BLaER1 (cell line): ENCODE measurements around the gene ODAD2.

Experiments
- H3K27ac ChIP-seq: shearing (Covaris generic); formaldehyde crosslinking; 2 replicates; pipeline ENCODE4 v1.8.1; 2022
- H3K27me3 ChIP-seq: shearing (Covaris generic); formaldehyde crosslinking; 2 replicates; pipeline ENCODE4 v1.8.1; 2022
- H3K36me3 ChIP-seq: shearing (Covaris generic); formaldehyde crosslinking; 2 replicates; pipeline ENCODE4 v1.8.1; 2022
- H3K4me1 ChIP-seq: shearing (Covaris generic); formaldehyde crosslinking; 2 replicates; pipeline ENCODE4 v1.8.1; 2022
- H3K4me2 ChIP-seq: shearing (Covaris generic); formaldehyde crosslinking; 2 replicates; pipeline ENCODE4 v1.8.1; 2022
- H3K4me3 ChIP-seq: shearing (Covaris generic); formaldehyde crosslinking; 2 replicates; pipeline ENCODE4 v1.8.1; 2022
- H3K9ac ChIP-seq: shearing (Covaris generic); formaldehyde crosslinking; 2 replicates; pipeline ENCODE4 v1.8.1; 2022
- H3K9me3 ChIP-seq: shearing (Covaris generic); formaldehyde crosslinking; 2 replicates; pipeline ENCODE4 v1.8.1; 2022
- H4K20me1 ChIP-seq: shearing (Covaris generic); formaldehyde crosslinking; 2 replicates; pipeline ENCODE4 v1.8.1; 2022
- Cebpa-rat ChIP-seq: shearing (Covaris generic); IDR thresholded peaks from 2 replicates; pipeline ENCODE4 v1.8.1; 2022

The ODAD2 gene

DNA sequence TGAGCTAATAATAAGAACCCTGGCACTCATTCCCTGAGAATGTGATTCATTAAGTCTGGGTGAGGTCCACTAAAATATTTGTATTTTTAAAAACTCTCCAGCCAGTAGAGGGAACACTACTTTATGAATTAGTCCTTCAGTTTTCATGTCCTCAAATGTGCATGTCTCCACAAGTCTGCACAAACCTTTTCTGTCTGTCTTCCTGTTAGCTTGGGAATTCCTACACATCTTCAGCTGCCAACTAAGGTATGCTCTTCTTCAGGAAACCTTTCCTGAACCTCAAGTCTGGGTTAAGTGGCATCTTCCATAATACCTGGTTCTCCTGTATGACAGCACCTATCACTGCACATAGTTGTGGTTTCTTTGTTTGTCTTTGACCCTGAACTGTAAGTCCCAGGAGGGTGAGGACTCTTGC, 133.7 kb downstream of the ODAD2 start:
- Histone ChIP-seq H3K27me3 (no peaks in the 10 kb centered on the region), H3K9ac (no peak overlapping the region), H3K27ac (no peak overlapping the region), H3K4me2 (no peak overlapping the region), H3K36me3 (no peaks in the 10 kb centered on the region), H4K20me1 (no peaks in the 10 kb centered on the region), H3K4me1 (no peaks in the 10 kb centered on the region), H3K4me3 (no peak overlapping the region), H3K9me3 (no peaks in the 10 kb centered on the region)
- TF ChIP-seq Cebpa-rat, result no peak

DNA sequence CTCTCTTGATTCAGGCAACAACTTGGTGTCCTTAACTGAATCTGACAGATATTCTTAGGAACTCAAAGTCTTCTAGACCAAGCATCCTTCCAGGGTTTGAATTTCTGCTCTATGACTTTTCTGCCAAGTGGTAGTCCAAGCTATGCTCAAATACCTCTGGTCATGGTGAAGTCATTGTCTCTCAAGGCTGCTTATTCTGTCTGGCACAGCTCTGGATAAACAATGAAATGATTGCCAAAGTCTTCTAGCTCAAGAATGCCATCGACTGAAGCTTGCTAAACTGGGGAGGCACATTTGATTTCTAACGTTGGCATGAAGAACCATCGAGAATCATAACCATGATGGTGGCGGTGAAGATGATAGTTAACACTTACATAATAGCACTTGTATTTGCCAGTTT, 137.1 kb downstream of the ODAD2 start:
- no peaks in the 10 kb centered on the region for H3K27me3 ChIP-seq
- no peaks in the 10 kb centered on the region for H4K20me1 ChIP-seq
- no peaks in the 10 kb centered on the region for H3K9me3 ChIP-seq
- H3K4me2 ChIP-seq, result no peak overlapping the region
- H3K4me1 ChIP-seq, result no peaks in the 10 kb centered on the region
- TF ChIP-seq Cebpa-rat, result no peak
- H3K4me3 ChIP-seq, result no peak overlapping the region
- no peak overlapping the region for H3K9ac ChIP-seq
- H3K36me3 ChIP-seq, result no peaks in the 10 kb centered on the region
- H3K27ac ChIP-seq, result no peak overlapping the region

- no peaks in the 10 kb centered on the region for H3K9me3 ChIP-seq
Observed at GRCh38 chr10:27857616-27858015, 141.3 kb downstream of the ODAD2 start.

GRCh38 chr10:27844223-27844622, 154.7 kb downstream of the ODAD2 start:
- Histone ChIP-seq H3K4me3 (no peak overlapping the region), H3K9me3 (peaks cover 5% of the 10 kb centered on the region; the same call in 1 of the 2 replicates), H3K9ac (no peak overlapping the region), H3K27ac (no peak overlapping the region), H4K20me1 (no peaks in the 10 kb centered on the region), H3K36me3 (no peaks in the 10 kb centered on the region), H3K27me3 (no peaks in the 10 kb centered on the region), H3K4me1 (no peaks in the 10 kb centered on the region), H3K4me2 (no peak overlapping the region)
- TF ChIP-seq Cebpa-rat, result no peak

More at GRCh38 chr10:27857616-27858015, 141.3 kb downstream of the ODAD2 start:
- no peak for TF ChIP-seq Cebpa-rat
- Histone ChIP-seq H3K4me3 (no peak overlapping the region), H3K27ac (no peak overlapping the region), H3K4me2 (no peak overlapping the region), H3K9ac (no peak overlapping the region), H3K27me3 (no peaks in the 10 kb centered on the region), H4K20me1 (no peaks in the 10 kb centered on the region), H3K36me3 (no peaks in the 10 kb centered on the region), H3K4me1 (no peaks in the 10 kb centered on the region)

GRCh38 chr10:27838901-27839300, 160.0 kb downstream of the ODAD2 start:
- no peak overlapping the region for H3K4me3 ChIP-seq
- H3K9me3 ChIP-seq, result no peaks in the 10 kb centered on the region
- no peak overlapping the region for H3K9ac ChIP-seq
- H4K20me1 ChIP-seq, result no peaks in the 10 kb centered on the region
- TF ChIP-seq Cebpa-rat, result no peak
- no peak overlapping the region for H3K4me2 ChIP-seq
- no peaks in the 10 kb centered on the region for H3K27me3 ChIP-seq
- H3K27ac ChIP-seq, result no peak overlapping the region
- H3K4me1 ChIP-seq, result no peaks in the 10 kb centered on the region
- no peaks in the 10 kb centered on the region for H3K36me3 ChIP-seq

- no peak overlapping the region for H3K9ac ChIP-seq
- no peak overlapping the region for H3K4me3 ChIP-seq
- H3K4me2 ChIP-seq, result no peak overlapping the region
- H3K27ac ChIP-seq, result no peak overlapping the region
- no peaks in the 10 kb centered on the region for H3K27me3 ChIP-seq
- H3K4me1 ChIP-seq, result no peaks in the 10 kb centered on the region
- no peaks in the 10 kb centered on the region for H4K20me1 ChIP-seq
- no peaks in the 10 kb centered on the region for H3K9me3 ChIP-seq
- H3K36me3 ChIP-seq, result no peaks in the 10 kb centered on the region
- TF ChIP-seq Cebpa-rat, result no peak
Observed at GRCh38 chr10:27838361-27838760, 160.5 kb downstream of the ODAD2 start.

DNA sequence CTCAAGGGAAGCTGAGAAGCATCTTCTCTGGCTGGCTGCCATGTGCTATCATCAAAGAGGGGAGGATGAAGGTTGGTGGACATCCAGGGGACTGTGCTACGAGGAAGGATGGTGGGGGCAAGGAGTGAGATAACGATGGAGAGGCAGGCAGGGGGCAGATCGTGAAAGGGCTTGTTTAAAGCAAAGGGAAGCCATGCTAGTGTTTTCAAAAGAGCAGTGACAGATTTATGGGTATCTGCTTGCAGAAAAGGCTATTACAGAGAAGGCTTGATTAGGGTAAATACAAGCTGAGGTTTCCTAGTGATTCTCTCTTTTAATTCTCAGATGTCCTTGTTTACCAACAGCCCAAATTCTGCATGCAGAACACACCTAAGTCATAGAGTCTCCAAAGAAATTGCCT, 164.4 kb downstream of the ODAD2 start:
- Histone ChIP-seq H3K27ac (no peak overlapping the region), H4K20me1 (no peaks in the 10 kb centered on the region), H3K4me1 (no peaks in the 10 kb centered on the region), H3K4me3 (no peak overlapping the region), H3K36me3 (no peaks in the 10 kb centered on the region), H3K9me3 (no peaks in the 10 kb centered on the region), H3K27me3 (no peaks in the 10 kb centered on the region), H3K9ac (no peak overlapping the region), H3K4me2 (no peak overlapping the region)
- no peak for TF ChIP-seq Cebpa-rat

- Histone ChIP-seq H3K4me3 (no peak overlapping the region), H3K27ac (no peak overlapping the region), H3K9ac (no peak overlapping the region), H3K9me3 (no peaks in the 10 kb centered on the region), H3K4me1 (no peaks in the 10 kb centered on the region), H3K4me2 (no peak overlapping the region), H4K20me1 (no peaks in the 10 kb centered on the region), H3K27me3 (no peaks in the 10 kb centered on the region), H3K36me3 (no peaks in the 10 kb centered on the region)
- no peak for TF ChIP-seq Cebpa-rat
Observed at GRCh38 chr10:27833792-27834191, 165.1 kb downstream of the ODAD2 start.

- TF ChIP-seq Cebpa-rat, result no peak
- Histone ChIP-seq H3K27ac (no peak overlapping the region), H3K4me3 (no peak overlapping the region), H4K20me1 (no peaks in the 10 kb centered on the region), H3K9me3 (no peaks in the 10 kb centered on the region), H3K27me3 (no peaks in the 10 kb centered on the region), H3K9ac (no peak overlapping the region), H3K36me3 (no peaks in the 10 kb centered on the region), H3K4me1 (no peaks in the 10 kb centered on the region), H3K4me2 (no peak overlapping the region)
Observed at GRCh38 chr10:27832826-27833225, 166.1 kb downstream of the ODAD2 start.

GRCh38 chr10:27826369-27826768, 172.5 kb downstream of the ODAD2 start:
- no peak for TF ChIP-seq Cebpa-rat
- Histone ChIP-seq H3K4me2 (no peak overlapping the region), H3K9me3 (no peaks in the 10 kb centered on the region), H3K4me1 (no peaks in the 10 kb centered on the region), H3K27ac (no peak overlapping the region), H3K4me3 (no peak overlapping the region), H3K9ac (no peak overlapping the region), H4K20me1 (no peaks in the 10 kb centered on the region), H3K36me3 (no peaks in the 10 kb centered on the region), H3K27me3 (no peaks in the 10 kb centered on the region)

GRCh38 chr10:27822301-27822700, 176.6 kb downstream of the ODAD2 start:
- Histone ChIP-seq H3K36me3 (no peaks in the 10 kb centered on the region), H4K20me1 (no peaks in the 10 kb centered on the region), H3K4me3 (no peak overlapping the region), H3K4me2 (no peak overlapping the region), H3K9ac (no peak overlapping the region), H3K27ac (no peak overlapping the region), H3K9me3 (no peaks in the 10 kb centered on the region), H3K27me3 (no peaks in the 10 kb centered on the region), H3K4me1 (no peaks in the 10 kb centered on the region)
- TF ChIP-seq Cebpa-rat, result no peak
